Esophagus muscularis mucosa (tissue), 4 donors: ENCODE measurements around the gene SCART1.
"Not testable (repeated sequence)": the region's sequence is repeated elsewhere in the genome, so short reads cannot be mapped to it uniquely, and the experiment has no call there.

Experiments
- CTCF ChIP-seq, 3 experiments: fragments of 200-600 bp in 2 of 3; fragments of 450-650 bp in 1 of 3; sonication (generic) in 2 of 3; IDR thresholded peaks; one replicate each; pipeline ENCODE4 v1.5.1; 2017 to 2019; ENCODE audit warnings: antibody characterized with exemption in 3 of 3, mild to moderate bottlenecking in 2 of 3, moderate library complexity in 1 of 3
- EP300 ChIP-seq: sonication (generic); formaldehyde crosslinking; IDR thresholded peaks from one replicate; pipeline ENCODE4 v1.6.1; 2017; ENCODE audit warnings: antibody characterized with exemption
- POLR2A ChIP-seq: fragments of 450-650 bp; IDR thresholded peaks from one replicate; pipeline ENCODE4 v1.6.1; 2017; ENCODE audit warnings: antibody characterized with exemption, moderate library complexity, mild to moderate bottlenecking, low read depth
- POLR2AphosphoS5 ChIP-seq, 2 donors: sonication (generic); formaldehyde crosslinking; IDR thresholded peaks; one replicate each; pipeline ENCODE4 v1.6.1; 2017; ENCODE audit warnings: antibody characterized with exemption in 2 of 2

DNA sequence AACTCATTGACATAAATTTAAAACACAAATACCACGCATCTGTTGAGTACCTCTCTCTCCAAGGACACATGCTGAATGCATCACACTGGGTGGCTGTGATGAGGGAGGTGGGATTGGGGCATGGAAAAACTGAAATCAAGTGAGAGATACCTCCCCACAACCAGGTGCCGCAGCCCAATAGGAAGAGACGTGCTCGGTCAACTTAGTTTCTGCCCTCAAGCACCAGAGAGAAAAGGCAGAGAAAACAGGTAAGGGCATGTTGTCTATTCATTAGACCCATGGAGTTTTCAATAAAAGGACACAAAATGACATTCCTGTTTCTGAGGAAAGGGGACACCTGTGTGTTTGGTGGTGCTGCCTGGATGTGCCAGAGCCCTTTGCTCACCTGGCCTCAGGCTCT lies 24.2 kb upstream of the SCART1 start:
- not testable (repeated sequence) for TF ChIP-seq EP300; CTCF (IDR thresholded peaks at IDR 0.05); POLR2AphosphoS5 (IDR thresholded peaks at IDR 0.05); POLR2A
